Cerebellar cortex (tissue), 1 donor: Measurements from ENCODE around the gene ADGRG4.
A peak's percentile ranks its signal among the peaks of the same experiment; 100 is the strongest.
"Not testable (repeated sequence)": the region's sequence is repeated elsewhere in the genome, so short reads cannot be mapped to it uniquely, and the experiment has no call there.

Source experiments
- DNase-seq: peaks from one replicate; pipeline ENCODE4 v3.0.0-alpha.2; 2015; ENCODE audit warnings: low spot score

The ADGRG4 gene

GRCh38 chrX:136300721-136301120 is at the start of gene ADGRG4:
ADGRG4 (plus strand) TSS chrX:136300963; CDS start chrX:136308778, 7,815 bp downstream.
- not testable (repeated sequence) for DNase-seq

GRCh38 chrX:136251041-136251991 is 49.4 kb upstream of the ADGRG4 start, which contains the start of gene MAP7D3:
MAP7D3 (minus strand) TSS chrX:136251400; CDS start chrX:136251358, 42 bp downstream.
- DNase-seq, result peak; percentile 30

- no peak for DNase-seq
These were observed 45.2 kb upstream of the ADGRG4 start for GRCh38 chrX:136255541-136255940.

DNA sequence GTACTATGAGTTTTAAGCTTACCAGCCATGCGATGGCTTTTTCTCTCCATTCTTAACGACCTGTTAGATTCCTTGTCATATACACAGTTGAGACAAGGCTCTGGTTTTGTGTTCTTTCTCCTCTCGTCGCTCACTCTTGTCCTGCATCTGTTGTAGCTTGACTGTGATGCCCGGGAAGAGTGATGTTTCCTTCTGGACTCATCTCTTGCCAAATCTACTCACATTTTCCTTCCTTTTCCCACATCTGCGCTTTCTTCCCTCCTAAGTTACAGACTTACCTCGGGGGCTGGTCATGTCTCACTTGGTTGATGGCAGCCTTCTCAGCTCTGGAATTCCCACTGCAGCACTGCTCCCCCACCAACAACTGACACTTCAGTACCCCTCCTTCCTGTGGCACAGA is 44.7 kb upstream of the ADGRG4 start:
- no peak for DNase-seq

GRCh38 chrX:136258951-136259350 is 41.8 kb upstream of the ADGRG4 start:
- DNase-seq, result no peak

- DNase-seq, result no peak
These were observed 41.2 kb upstream of the ADGRG4 start for GRCh38 chrX:136259543-136259942.

DNA sequence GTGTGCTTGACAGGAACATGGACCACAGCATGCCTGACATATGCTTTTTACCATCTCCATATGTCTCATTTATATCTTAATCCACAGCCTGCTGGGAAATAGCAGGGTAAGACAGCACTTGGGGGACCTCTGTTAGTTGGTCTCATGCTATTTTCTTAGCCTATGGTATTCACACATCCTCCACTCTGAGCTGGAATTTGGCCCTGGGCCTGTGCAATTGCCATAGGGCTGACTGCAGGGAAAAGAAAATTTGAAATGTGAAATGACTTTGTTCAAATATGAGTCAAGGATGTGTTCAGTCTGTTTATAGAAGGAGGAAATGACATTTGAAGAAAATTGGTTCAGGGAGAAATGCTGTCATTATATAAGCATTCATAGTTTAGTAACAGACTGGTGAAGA is 40.0 kb upstream of the ADGRG4 start:
- peak; percentile 1 for DNase-seq

- no peak for DNase-seq
These were observed 39.4 kb upstream of the ADGRG4 start for GRCh38 chrX:136261321-136261720.

DNA sequence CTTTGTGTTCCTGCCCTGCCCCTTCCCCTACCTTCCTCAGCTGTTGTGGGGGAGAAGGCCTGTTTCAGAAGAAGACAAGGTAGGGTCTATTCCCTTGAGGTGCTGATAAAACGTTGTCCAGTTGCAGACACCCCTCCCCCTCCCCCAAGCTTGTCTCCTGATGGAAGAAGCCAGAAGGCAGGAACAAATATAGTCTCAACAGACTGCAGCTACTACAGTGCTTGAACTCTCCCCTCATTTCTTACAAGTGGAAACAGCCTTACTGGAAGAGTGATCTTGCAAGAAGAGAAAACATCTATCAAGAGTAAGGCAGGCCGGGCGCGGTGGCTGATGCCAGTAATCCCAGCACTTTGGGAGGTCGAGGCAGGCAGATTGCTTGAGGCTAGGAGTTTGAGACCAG is 38.5 kb upstream of the ADGRG4 start:
- DNase-seq, result no peak

GRCh38 chrX:136262812-136263315 is 37.9 kb upstream of the ADGRG4 start:
- no peak for DNase-seq

DNA sequence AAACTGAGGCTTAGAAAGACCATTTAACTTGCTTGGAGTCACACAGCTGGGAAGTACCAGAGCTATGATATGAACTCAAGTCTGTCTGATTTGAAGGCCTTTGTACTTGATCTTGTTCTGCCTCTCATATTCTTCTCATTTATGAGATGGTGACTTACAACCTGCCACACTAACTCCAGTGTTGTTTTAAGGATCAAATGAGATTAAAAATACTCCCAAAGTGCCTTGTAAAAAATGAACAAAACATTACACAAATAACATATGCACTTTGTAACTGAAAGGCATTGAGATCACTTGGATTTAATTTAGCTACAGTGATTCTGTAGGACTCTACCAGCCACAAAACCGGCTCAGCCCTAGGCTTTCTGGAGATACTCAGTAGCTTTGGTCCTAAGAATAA is 33.9 kb upstream of the ADGRG4 start:
- DNase-seq, result no peak

- peak; percentile 57 for DNase-seq
These were observed 32.4 kb upstream of the ADGRG4 start for GRCh38 chrX:136268051-136269048.

- no peak for DNase-seq
These were observed 30.8 kb upstream of the ADGRG4 start for GRCh38 chrX:136269921-136270320.

GRCh38 chrX:136271300-136271699 is 29.5 kb upstream of the ADGRG4 start:
- DNase-seq, result no peak

DNA sequence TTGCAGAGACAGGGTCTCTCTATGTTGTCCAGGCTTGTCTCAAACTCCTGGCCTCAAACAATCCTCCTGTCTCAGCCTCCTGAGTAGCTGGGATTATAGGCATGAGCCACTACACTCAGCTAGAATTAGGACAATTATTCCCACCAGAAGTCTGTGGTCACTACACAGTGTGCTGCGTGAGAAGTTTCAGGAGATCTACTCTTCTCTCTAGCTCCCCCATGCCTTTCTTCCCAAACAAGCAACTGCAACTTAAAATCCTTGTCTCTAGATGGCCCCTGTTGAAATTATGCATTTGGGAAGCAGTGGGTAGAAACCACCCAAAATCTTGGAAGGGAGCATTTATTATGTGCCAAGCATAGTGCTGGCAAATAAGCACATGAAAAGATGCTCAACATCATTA is 28.4 kb upstream of the ADGRG4 start:
- no peak for DNase-seq

DNA sequence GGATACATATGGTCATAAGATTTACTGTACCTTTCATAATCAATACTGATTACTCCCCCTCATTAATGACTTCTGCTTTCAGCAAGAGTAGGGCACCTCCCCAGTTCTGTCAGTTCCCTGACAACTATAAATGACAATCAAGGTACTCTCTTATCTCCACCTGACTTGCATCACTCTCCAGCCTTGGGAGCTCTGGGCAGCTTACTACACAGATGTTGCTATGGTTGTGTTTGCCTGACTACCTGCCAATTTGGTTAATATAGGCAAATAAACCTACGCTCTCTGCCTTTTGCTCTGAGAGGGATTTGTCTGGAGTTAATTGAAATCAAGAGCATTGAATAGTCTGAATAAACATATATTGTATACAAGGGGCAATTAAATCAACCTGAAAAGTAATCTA is 26.8 kb upstream of the ADGRG4 start:
- no peak for DNase-seq

DNA sequence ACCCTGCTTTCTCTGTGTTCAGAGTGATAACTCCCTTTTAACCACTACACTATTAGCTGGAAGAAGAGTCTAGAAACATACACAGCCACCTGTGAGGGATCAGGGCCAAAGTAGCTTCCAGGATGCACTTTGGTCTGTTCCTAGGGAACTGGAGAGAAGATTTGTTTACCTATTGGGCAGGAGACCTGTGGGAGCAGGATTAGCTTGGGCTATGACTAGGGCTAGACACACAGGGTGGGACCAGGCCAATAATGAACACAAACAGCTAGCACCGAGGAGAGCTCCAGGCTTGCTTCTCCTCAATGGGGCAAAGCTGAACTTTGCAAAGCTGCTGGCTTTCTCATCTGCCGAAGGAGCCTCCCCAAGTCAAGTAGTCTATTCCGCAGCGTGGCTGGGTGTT is 25.2 kb upstream of the ADGRG4 start:
- no peak for DNase-seq

DNA sequence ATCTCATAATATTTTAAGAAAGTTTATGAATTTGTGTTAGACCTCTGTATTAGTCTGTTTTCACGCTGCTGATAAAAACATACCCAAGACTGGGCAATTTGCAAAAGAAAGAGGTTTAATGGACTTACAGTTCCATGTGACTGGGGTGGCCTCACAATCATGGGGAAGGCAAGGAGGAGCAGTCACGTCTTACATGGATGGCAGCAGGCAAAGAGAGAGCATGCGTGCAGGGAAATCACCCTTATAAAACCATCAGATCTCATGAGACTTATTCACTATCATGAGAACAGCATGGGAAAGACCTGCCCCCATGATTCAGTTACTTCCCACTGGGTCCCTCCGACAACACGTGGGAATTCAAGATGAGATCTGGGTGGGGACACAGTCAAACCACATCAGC is 14.4 kb upstream of the ADGRG4 start:
- DNase-seq, result not testable (repeated sequence)

DNA sequence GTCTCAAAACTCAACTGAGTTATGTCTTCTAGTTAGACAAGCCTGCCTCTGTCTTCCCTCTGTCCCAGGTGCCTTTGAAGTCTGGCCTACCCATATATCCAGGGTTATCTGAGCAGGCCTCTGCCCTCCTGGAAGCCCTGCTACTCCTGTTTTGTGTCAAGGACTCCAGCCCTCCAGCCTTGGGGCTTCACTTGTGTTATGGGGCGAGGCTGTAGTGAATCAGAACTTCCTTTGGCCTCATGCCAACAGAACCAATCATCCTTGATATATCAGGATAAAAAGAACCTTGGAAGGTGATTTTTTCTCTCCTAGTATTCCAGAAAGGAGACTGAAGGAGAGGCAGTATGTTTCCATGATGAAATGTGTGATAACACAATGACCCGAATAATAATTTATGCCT is 8.9 kb upstream of the ADGRG4 start:
- no peak for DNase-seq

- DNase-seq, result no peak
These were observed 8.1 kb upstream of the ADGRG4 start for GRCh38 chrX:136292656-136293055.

GRCh38 chrX:136295380-136295779 is 5.4 kb upstream of the ADGRG4 start:
- no peak for DNase-seq

DNA sequence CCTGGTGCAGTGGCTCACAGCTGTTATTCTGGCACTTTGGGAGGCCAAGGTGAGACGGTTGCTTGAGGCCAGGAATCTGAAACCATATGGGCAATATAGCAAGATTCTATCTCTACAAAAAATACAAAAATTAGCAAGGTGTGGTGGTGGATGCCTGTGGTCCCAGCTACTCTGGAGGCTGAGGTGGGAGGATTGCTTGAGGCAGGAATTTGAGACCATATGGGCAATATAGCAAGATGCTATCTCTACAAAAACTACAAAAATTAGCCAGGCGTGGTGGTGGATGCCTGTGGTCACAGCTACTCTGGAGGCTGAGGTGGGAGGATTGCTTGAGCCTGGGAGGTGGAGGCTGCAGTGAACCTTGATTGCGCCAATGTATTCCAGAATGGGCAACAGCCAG is 2.3 kb downstream of the ADGRG4 start:
- no peak for DNase-seq
